GM19023 (cell line): Measurements from ENCODE around the gene TMCC2.
A peak's percentile ranks its signal among the peaks of the same experiment; 100 is the strongest.

ENCODE experiments used
- ATAC-seq: cut with Tn5 transposase; IDR thresholded peaks from one replicate; pipeline ENCODE4 v1.9.1; 2021; ENCODE audit warnings: mild to moderate bottlenecking, moderate library complexity; ENCODE audit not compliant: unreplicated experiment

The TMCC2 gene

GRCh38 chr1:205259324-205259832 is 31.6 kb downstream of the TMCC2 start:
- no peak for ATAC-seq

DNA sequence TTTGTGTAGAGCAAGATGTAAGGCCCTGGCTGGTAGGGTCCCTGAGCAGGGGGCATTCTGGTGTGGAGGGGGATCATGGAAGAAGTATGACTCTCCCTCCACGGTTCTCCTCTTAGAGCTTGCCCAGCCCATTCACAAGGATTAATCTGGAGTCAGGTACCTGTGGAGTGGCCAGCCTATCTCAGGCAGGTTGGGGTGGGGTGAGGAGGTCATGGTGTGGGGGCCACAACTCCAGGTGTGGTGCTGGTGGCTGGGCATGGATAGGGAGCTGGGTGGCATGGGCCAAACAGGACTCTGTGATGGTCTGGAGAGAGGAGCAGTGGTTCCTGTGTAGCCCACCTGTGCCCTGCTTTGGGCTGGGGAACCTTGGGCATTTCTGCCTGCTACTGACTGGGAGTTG is 32.3 kb downstream of the TMCC2 start:
- no peak for ATAC-seq

GRCh38 chr1:205260948-205261732 is 33.4 kb downstream of the TMCC2 start:
- ATAC-seq = no peak

DNA sequence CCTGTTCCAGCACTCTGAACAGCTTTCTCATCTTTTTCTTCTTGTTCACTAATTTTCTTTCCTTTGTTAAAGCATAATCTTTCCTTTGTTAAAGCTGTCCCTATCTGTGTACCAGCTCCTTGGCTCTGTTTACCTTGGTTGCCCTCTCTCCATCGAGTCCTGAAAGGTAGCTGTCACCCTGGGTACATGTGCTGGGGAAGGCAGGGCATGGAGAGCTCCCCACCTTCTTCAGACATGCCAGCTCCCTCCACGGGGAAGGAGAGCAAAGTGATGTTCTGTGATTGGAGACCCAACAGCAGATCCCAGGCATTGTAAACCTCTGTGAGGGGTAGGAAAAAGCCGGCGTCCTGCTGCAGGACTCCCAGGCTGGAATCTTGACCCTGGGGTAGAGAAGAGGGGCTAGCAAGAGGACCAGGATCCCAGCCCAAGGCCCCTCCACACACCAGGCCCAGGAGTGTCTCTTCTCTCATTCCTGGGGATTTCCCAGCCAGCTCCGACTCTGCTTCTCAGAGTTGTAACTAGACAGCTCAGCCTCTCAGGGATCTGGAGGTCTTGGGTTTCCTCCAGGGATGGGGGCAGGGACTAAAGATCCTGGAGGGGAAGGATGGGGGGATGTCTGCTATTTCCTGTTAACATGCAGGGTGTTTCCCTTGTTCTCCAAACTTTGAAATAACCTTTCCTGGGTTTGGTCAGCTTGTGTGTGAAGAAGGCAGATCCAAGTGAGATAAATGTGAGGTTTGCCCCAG is 34.4 kb downstream of the TMCC2 start:
- no peak for ATAC-seq

GRCh38 chr1:205262731-205263171 is 35.0 kb downstream of the TMCC2 start:
- no peak for ATAC-seq

DNA sequence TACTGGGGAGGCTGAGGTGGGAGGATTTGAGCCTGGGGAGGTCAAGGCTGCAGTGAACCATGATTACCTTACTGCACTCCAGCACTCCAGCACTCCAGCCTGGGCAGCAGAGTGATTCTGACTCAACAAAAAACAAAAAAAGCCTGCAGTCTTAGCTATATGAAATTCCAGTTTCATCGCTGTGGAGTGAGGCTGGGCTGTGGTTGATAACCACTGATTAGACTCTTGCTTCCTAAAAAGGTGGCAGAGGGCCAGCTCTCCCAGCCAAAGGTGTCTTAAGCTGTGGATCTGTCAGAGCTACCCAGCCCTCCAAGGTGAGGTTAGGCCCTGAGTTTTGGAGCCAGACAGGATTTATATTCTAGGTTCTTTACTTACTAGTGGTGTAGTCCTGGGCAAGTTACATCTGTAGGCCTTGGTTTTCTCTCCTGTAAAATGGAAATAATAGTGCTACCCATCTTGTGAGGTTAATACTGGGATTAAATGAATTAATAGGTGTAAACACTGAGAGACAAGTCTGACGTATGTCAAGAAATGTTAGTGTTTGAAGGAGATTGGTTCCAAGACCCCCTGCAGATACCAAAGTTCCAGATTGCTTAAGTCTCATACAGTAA is 35.9 kb downstream of the TMCC2 start:
- ATAC-seq = no peak

GRCh38 chr1:205266611-205267305 is 39.0 kb downstream of the TMCC2 start:
- no peak for ATAC-seq

DNA sequence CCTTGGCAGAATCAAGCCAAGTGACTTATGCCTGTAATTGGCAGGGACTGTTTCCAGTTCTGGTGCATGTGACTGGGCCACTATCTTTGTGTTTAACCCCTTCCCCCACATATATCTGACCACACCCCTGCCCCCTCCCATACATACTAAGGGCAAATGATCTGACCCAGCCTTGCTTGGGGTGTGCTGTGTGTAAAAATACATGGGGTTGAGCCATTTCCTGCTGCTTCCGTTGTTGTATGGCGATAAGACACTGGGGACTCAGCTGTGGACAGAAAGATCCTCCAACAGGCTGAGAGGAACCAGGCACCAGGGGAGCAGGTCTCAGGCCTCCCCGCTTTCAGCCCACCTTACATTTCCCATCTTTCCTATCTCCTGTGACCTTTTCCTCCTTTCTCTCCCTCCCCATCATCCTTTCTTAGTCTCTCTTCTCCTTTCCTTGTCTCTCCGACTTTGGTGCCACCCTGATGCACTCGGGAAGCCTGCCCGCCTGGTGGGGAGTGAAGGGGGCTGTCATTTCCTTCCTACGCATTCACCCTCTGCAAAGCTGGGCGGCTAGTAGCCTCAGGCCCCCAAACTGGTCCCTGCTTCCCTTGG is 39.7 kb downstream of the TMCC2 start:
- no peak for ATAC-seq

GRCh38 chr1:205268846-205269680 is 41.3 kb downstream of the TMCC2 start:
- no peak for ATAC-seq

DNA sequence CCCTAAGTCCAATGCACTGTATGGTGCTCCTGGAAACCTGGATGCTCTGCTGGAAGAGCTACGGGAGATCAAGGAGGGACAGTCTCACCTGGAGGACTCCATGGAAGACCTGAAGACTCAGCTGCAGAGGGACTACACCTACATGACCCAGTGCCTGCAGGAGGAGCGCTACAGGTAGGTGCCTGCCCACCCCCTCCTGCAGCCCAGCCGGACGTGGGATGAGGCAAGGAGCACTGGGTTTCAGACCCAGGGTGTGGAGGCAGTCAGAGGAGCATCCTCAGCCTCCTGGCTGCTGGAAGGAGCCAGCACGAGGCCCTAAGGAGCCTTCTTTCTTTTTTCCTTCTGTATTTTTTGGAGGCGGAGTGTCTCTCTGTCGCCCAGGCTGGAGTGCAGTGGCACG is 42.0 kb downstream of the TMCC2 start:
- no peak for ATAC-seq

DNA sequence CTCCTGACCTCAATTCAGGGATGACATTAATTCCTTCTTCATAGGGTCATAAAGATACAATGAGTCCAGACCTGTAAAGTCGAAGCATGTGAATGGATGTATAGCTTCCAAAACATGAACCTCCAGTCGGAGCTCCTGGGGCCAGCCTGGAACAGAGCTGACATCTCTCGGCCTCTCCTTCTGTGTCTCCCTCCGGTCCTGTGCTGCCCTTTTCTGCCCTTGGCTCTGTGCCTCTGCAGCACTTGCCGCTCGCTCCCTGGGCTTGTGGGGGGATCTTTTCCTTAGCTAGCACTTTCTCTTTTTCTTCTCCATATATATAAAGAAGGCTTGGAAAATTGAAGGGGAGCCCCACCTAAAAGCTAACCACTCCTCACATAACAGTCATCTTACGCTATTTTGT is 42.5 kb downstream of the TMCC2 start:
- ATAC-seq = no peak

DNA sequence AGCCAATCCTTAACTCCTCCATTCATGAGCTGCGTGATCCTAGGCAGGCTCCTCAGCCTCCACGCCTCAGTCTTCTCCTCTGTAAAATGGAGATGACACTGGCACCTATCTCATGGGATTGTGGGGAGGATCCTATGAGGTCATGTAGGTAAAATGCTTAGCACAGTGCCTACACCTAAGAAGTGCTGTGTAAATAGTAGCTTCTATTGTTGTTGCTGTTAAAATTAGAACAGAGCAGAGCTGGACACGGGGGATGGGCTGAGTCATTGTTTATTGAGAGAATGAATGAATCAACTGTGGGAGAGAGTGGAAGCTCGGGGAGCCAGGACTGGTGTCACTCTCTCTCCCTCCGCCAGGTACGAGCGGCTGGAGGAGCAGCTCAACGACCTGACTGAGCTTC is 43.0 kb downstream of the TMCC2 start:
- no peak for ATAC-seq

DNA sequence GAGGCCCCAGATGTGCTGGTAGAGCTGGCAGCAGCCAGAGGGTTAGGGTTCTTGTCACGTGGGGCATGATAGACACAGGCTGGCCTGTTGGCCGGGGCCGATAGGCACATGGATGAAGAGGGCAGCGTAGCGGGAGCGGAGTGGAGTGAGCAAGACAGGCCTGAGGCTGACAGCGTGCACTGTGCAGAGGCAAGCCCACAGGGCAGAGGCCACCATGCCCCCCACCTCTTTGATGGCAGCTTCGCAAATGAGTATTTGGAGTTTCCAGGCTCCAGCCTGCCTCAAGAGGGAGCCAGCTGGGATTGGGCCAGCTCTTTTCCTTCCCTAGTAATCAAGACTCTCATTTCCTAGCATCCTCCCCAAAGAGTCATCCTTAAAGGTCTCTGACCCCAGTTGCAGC is 43.5 kb downstream of the TMCC2 start:
- no peak for ATAC-seq

DNA sequence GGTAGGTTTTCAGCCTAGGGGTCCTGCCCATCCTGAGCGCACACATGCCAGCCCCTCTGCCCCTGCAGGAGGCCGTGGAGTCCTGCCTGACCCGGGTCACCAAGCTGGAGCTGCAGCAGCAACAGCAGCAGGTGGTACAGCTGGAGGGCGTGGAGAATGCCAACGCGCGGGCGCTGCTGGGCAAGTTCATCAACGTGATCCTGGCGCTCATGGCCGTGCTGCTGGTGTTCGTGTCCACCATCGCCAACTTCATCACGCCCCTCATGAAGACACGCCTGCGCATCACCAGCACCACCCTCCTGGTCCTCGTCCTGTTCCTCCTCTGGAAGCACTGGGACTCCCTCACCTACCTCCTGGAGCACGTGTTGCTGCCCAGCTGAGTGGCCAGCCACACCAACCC is 44.0 kb downstream of the TMCC2 start:
- no peak for ATAC-seq

DNA sequence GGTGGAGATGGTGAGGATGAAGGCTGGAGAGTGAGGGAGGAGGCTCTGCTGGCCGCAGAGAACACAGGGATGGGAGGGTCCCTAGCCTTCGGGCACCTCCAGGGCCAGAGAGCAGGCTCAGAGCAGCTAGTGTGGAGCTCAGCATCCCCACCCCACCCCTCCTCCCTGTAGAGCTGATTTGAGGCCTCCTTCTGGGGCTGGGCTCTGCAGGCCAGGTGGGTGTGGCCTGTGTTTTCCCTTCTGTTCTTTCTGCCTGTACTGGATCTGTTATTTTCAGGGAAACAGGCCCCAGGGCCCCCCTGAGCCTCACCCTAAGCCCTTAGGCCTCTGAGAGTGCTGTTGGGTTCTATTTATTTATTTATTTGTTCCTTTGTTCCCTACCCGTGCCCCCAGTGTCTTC is 44.8 kb downstream of the TMCC2 start:
- no peak for ATAC-seq

GRCh38 chr1:205273551-205273982 is 45.8 kb downstream of the TMCC2 start:
- ATAC-seq = peak; percentile 78

- ATAC-seq = no peak
Measured at GRCh38 chr1:205274041-205274691, 46.4 kb downstream of the TMCC2 start.

GRCh38 chr1:205275133-205275532 is 47.4 kb downstream of the TMCC2 start:
- no peak for ATAC-seq
